Uterus (tissue), 2 donors: ENCODE measurements around the gene TRAF5.

Experiments
- POLR2A ChIP-seq, 2 donors: fragments of 450-650 bp; IDR thresholded peaks; one replicate each; pipeline ENCODE4 v1.6.1; 2016; ENCODE audit warnings: antibody characterized with exemption in 2 of 2, mild to moderate bottlenecking in 1 of 2, moderate library complexity in 1 of 2
- TF ChIP-seq, protein P1 (sequence below), 4 experiments: fragments of 200-600 bp in 2 of 4; fragments of 450-650 bp in 2 of 4; sonication (generic) in 2 of 4; IDR thresholded peaks; one replicate each; pipeline ENCODE4 v1.5.1; 2016 to 2019; ENCODE audit warnings: antibody characterized with exemption in 4 of 4, mild to moderate bottlenecking in 2 of 4, moderate library complexity in 1 of 4

DNA sequence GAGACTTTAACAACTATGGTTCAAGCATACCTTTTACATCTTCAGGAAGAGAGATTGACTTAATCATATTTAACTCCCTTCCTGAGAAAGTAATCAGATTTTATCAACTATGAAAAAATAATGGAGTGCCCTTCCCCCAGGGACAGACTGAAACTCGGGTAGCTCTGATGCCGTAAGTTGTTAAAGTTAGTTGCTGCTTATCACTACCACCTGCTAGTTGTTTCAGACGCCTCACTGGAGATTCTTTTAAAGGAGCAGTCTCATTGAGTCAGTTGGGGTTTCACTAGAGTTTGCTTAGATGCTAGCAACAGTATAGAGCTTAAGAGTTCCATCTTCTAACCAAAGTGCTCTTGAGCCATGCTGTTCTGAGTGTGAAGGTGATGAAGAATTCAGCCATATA is 17.0 kb upstream of the TRAF5 start:
- TF ChIP-seq, protein P1, sequence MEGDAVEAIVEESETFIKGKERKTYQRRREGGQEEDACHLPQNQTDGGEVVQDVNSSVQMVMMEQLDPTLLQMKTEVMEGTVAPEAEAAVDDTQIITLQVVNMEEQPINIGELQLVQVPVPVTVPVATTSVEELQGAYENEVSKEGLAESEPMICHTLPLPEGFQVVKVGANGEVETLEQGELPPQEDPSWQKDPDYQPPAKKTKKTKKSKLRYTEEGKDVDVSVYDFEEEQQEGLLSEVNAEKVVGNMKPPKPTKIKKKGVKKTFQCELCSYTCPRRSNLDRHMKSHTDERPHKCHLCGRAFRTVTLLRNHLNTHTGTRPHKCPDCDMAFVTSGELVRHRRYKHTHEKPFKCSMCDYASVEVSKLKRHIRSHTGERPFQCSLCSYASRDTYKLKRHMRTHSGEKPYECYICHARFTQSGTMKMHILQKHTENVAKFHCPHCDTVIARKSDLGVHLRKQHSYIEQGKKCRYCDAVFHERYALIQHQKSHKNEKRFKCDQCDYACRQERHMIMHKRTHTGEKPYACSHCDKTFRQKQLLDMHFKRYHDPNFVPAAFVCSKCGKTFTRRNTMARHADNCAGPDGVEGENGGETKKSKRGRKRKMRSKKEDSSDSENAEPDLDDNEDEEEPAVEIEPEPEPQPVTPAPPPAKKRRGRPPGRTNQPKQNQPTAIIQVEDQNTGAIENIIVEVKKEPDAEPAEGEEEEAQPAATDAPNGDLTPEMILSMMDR (IDR thresholded peaks at IDR 0.05): no peak
- no peak for TF ChIP-seq POLR2A (IDR thresholded peaks at IDR 0.05)
